NCI-H2171 treated with DMSO at 0.1 percent for 48 hours (cell line): ENCODE measurements around the gene ADGRL3.
A peak's percentile ranks its signal among the peaks of the same experiment; 100 is the strongest.
"Not testable (repeated sequence)": the region's sequence is repeated elsewhere in the genome, so short reads cannot be mapped to it uniquely, and the experiment has no call there.

Experiments used
- DNase-seq: peaks from one replicate; lab custom pipeline; 2025; lab: John Stamatoyannopoulos, UW

ADGRL3 gene

GRCh38 chr4:61500883-61501282 is 300.8 kb downstream of the ADGRL3 start:
- peak; percentile 68 for DNase-seq

GRCh38 chr4:61501812-61502211 is 301.7 kb downstream of the ADGRL3 start:
- DNase-seq, result peak; percentile 38

GRCh38 chr4:61505773-61506685 is 305.9 kb downstream of the ADGRL3 start:
- no peak for DNase-seq

GRCh38 chr4:61507091-61507490 is 307.0 kb downstream of the ADGRL3 start:
- no peak for DNase-seq

- not testable (repeated sequence) for DNase-seq
Observed at GRCh38 chr4:61509721-61510241, 309.7 kb downstream of the ADGRL3 start.

- DNase-seq, result no peak
Observed at GRCh38 chr4:61511716-61512488, 311.8 kb downstream of the ADGRL3 start.

GRCh38 chr4:61514991-61515390 is 314.9 kb downstream of the ADGRL3 start:
- no peak for DNase-seq

- no peak for DNase-seq
Observed at GRCh38 chr4:61517144-61517543, 317.0 kb downstream of the ADGRL3 start.

GRCh38 chr4:61520166-61520565 is 320.0 kb downstream of the ADGRL3 start:
- DNase-seq, result no peak

- DNase-seq, result peak; percentile 62
Observed at GRCh38 chr4:61520681-61521160, 320.6 kb downstream of the ADGRL3 start.

- no peak for DNase-seq
Observed at GRCh38 chr4:61521451-61521850, 321.3 kb downstream of the ADGRL3 start.

GRCh38 chr4:61522312-61522711 is 322.2 kb downstream of the ADGRL3 start:
- no peak for DNase-seq

- DNase-seq, result no peak
Observed at GRCh38 chr4:61527888-61528287, 327.8 kb downstream of the ADGRL3 start.

GRCh38 chr4:61528595-61528994 is 328.5 kb downstream of the ADGRL3 start:
- no peak for DNase-seq

- peak; percentile 36 for DNase-seq
Observed at GRCh38 chr4:61531188-61531587, 331.1 kb downstream of the ADGRL3 start.

- no peak for DNase-seq
Observed at GRCh38 chr4:61532336-61533000, 332.3 kb downstream of the ADGRL3 start.

- no peak for DNase-seq
Observed at GRCh38 chr4:61533140-61533539, 333.0 kb downstream of the ADGRL3 start.

- peak; percentile 90 for DNase-seq
Observed at GRCh38 chr4:61540944-61541343, 340.8 kb downstream of the ADGRL3 start.

- no peak for DNase-seq
Observed at GRCh38 chr4:61541459-61541858, 341.3 kb downstream of the ADGRL3 start.

- no peak for DNase-seq
Observed at GRCh38 chr4:61543976-61544375, 343.9 kb downstream of the ADGRL3 start.

- DNase-seq, result no peak
Observed at GRCh38 chr4:61545902-61546480, 345.9 kb downstream of the ADGRL3 start.

- DNase-seq, result no peak
Observed at GRCh38 chr4:61549336-61549735, 349.2 kb downstream of the ADGRL3 start.
